ENCODE results near the gene TEKT2.

The TEKT2 gene

GRCh38 chr1:36115200-36115669 is 31.3 kb downstream of the TEKT2 start:
- no peak for TF ChIP-seq CTCF (IDR thresholded peaks at IDR 0.05; ENCODE audit: low read depth, low read length)
- peak; percentile 80 for DNase-seq (ENCODE audit: extremely low read depth, low read depth)

- no peak for TF ChIP-seq CTCF (IDR thresholded peaks at IDR 0.05; ENCODE audit: low read depth, low read length)
- no peak for DNase-seq (ENCODE audit: extremely low read depth, low read depth)
Observed at GRCh38 chr1:36115931-36116330, 32.0 kb downstream of the TEKT2 start.

GRCh38 chr1:36116901-36117300 is 33.0 kb downstream of the TEKT2 start:
- no peak for TF ChIP-seq CTCF (IDR thresholded peaks at IDR 0.05; ENCODE audit: low read depth, low read length)
- DNase-seq (ENCODE audit: extremely low read depth, low read depth): no peak

- no peak for DNase-seq (ENCODE audit: extremely low read depth, low read depth)
- no peak for TF ChIP-seq CTCF (IDR thresholded peaks at IDR 0.05; ENCODE audit: low read depth, low read length)
Observed at GRCh38 chr1:36118447-36119204, 34.7 kb downstream of the TEKT2 start.

GRCh38 chr1:36119456-36119855 is 35.6 kb downstream of the TEKT2 start:
- TF ChIP-seq CTCF (IDR thresholded peaks at IDR 0.05; ENCODE audit: low read depth, low read length): no peak
- DNase-seq (ENCODE audit: extremely low read depth, low read depth): no peak

GRCh38 chr1:36122062-36123030 is 38.5 kb downstream of the TEKT2 start:
- TF ChIP-seq CTCF (IDR thresholded peaks at IDR 0.05; ENCODE audit: low read depth, low read length): no peak
- DNase-seq (ENCODE audit: extremely low read depth, low read depth): no peak

- DNase-seq (ENCODE audit: extremely low read depth, low read depth): no peak
- no peak for TF ChIP-seq CTCF (IDR thresholded peaks at IDR 0.05; ENCODE audit: low read depth, low read length)
Observed at GRCh38 chr1:36123356-36123755, 39.5 kb downstream of the TEKT2 start.

Measured in AG09319 (cell line).